ENCODE measurements around the gene BCAR3. TPM values are rescaled to one million over a fixed set of nuclear protein-coding genes. Genes with fewer than 3 reads are reported as not detected.
A peak's percentile ranks its signal among the peaks of the same experiment; 100 is the strongest.

The BCAR3 gene
- total RNA-seq, 5 donors from 2014 or later (not counting 1 experiment from before 2014, with no cell fraction given) = 0.63 to 2.5 (median 1.4) TPM

- H3K9me3 ChIP-seq = no peaks in the 10 kb centered on the region
- ChIA-PET POLR2A (interaction anchor here in 1 of 2 donors (0.6 kb wide), 1 partner anchor 988 kb away, joined by 3 read pairs; no protein-coding TSS in a partner anchor), CTCF (interaction anchor here (1.0 to 5.1 kb wide), 4 partner anchors 16 to 219 kb away, joined by 3 to 35 read pairs (median 20); no protein-coding TSS in a partner anchor)
- no peak overlapping the region for H3K27ac ChIP-seq (ENCODE audit: low read length)
- WGBS (ENCODE audit: insufficient coverage) = 83% methylated on average over 5 of the region's 5 CpGs
- Mint-ChIP-seq H3K4me1 (no peaks in the 10 kb centered on the region), H3K27me3 (no peaks in the 10 kb centered on the region), H3K36me3 (no peaks in the 10 kb centered on the region), H3K9me3 (no peaks in the 10 kb centered on the region), H3K27ac (no peak overlapping the region), H3K4me3 (no peak overlapping the region)
- no peak for DNase-seq
- no peaks in the 10 kb centered on the region for H3K4me1 ChIP-seq (ENCODE audit: control insufficient read depth in 1 of 2, extremely low read depth in 1 of 2, insufficient read depth in 2 of 2, low read length in 2 of 2)
- H3K27me3 ChIP-seq (replicated peaks in 1 of 2; ENCODE audit: control insufficient read depth in 2 of 2, extremely low read depth in 1 of 2, insufficient read depth in 2 of 2, low read length in 1 of 2) = no peaks in the 10 kb centered on the region
- H3K36me3 ChIP-seq (ENCODE audit: control insufficient read depth in 2 of 2, extremely low read depth in 1 of 2, insufficient read depth in 1 of 2, low read length in 1 of 2) = no peaks in the 10 kb centered on the region
- no peak for ATAC-seq (replicated peaks in 1 of 4)
- H3K4me3 ChIP-seq (ENCODE audit: control insufficient read depth in 1 of 2, extremely low read depth in 1 of 2, low read length in 1 of 2) = no peak overlapping the region
Measured at GRCh38 chr1:93631626-93632365, 49.8 kb downstream of the BCAR3 start.

- H3K27ac Mint-ChIP-seq = no peak overlapping the region
- Histone ChIP-seq H3K36me3 (ENCODE audit: control insufficient read depth in 2 of 2, extremely low read depth in 1 of 2, insufficient read depth in 1 of 2, low read length in 1 of 2) (no peaks in the 10 kb centered on the region), H3K4me3 (ENCODE audit: control insufficient read depth in 1 of 2, extremely low read depth in 1 of 2, low read length in 1 of 2) (no peak overlapping the region), H3K9me3 (no peaks in the 10 kb centered on the region), H3K27me3 (replicated peaks in 1 of 2; ENCODE audit: control insufficient read depth in 2 of 2, extremely low read depth in 1 of 2, insufficient read depth in 2 of 2, low read length in 1 of 2) (no peaks in the 10 kb centered on the region), H3K4me1 (ENCODE audit: control insufficient read depth in 1 of 2, extremely low read depth in 1 of 2, insufficient read depth in 2 of 2, low read length in 2 of 2) (no peaks in the 10 kb centered on the region), H3K27ac (ENCODE audit: low read length) (no peak overlapping the region)
- H3K27me3 Mint-ChIP-seq = no peaks in the 10 kb centered on the region
- no peak for ATAC-seq (replicated peaks in 1 of 4)
- ChIA-PET CTCF (interaction anchor here (0.5 to 5.1 kb wide), 27 partner anchors 8 to 811 kb away, joined by 3 to 87 read pairs (median 6); partner anchors contain the start of genes DNTTIP2 (in 1 of the 2) and GCLM (in 1 of the 2)), POLR2A (no interaction called here)
- H3K36me3 Mint-ChIP-seq = no peaks in the 10 kb centered on the region
- no CpG with 5 or more reads among the region's 3 CpGs for WGBS (ENCODE audit: insufficient coverage)
- no peak for DNase-seq
- no peaks in the 10 kb centered on the region for H3K4me1 Mint-ChIP-seq
- H3K9me3 Mint-ChIP-seq = no peaks in the 10 kb centered on the region
- H3K4me3 Mint-ChIP-seq = no peak overlapping the region
Measured at GRCh38 chr1:93630168-93630567, 51.5 kb downstream of the BCAR3 start.

DNA sequence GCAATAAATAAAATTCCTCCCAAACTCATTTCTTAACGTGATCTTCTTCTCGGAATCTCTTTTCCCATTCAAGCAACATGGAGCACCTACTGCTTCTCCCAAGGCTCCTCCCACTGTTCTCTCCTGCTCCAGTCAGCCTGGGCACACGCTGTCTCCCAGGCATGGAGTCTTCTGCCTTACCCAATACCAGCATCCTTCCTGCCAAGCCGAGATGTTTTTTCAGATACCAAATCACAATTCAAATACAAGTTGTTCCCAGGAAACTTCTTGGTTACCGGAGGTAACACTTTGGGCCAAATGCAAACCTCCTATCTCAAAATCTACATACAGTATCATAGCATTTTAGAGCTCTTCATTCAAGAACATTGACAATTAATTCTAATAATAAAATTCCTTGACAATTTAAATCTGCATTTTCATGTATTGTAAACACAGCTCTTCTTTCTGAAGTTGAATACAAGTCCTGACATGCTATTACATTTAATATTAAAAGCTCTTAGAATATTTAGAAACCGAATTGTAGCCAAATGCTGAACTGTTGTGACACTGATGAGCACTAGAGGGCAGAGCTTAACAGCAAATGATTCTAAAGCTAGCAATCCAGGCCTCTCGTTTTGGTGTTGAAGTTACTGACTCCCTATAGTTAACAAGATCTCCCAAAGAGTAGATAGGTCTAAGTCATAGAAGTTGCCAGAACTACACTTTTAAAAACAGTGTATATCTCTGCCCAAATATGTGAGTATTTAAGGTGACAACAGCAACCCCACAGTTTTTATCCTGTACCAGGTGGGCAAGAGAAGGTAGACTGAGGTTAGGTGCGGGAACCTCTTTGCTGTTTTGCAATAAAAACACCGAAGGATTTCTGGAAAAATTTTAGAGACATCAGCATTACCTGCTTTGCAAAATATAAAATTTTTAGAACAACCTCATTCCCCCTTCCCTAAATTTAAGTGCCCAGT is 52.3 kb downstream of the BCAR3 start:
- H3K4me3 ChIP-seq (ENCODE audit: control insufficient read depth in 1 of 2, extremely low read depth in 1 of 2, low read length in 1 of 2) = no peak overlapping the region
- ATAC-seq (replicated peaks in 1 of 4) (peak; percentile 68 to 79 (median 72)), DNase-seq (peak in 28 of 35 experiments; percentile 9 to 79 (median 32))
- CTCF ChIA-PET = interaction anchor here (0.5 to 5.1 kb wide), 52 partner anchors 8 to 1594 kb away, joined by 3 to 87 read pairs (median 4); partner anchors contain the start of genes DNTTIP2 (in 1 of the 2) and GCLM (in 1 of the 2)
- H3K9me3 ChIP-seq = no peaks in the 10 kb centered on the region
- Mint-ChIP-seq H3K36me3 (no peaks in the 10 kb centered on the region), H3K27ac (no peak overlapping the region), H3K4me1 (no peaks in the 10 kb centered on the region), H3K4me3 (no peak overlapping the region), H3K27me3 (no peaks in the 10 kb centered on the region), H3K9me3 (no peaks in the 10 kb centered on the region)
- WGBS (ENCODE audit: insufficient coverage) = 76% methylated on average over 5 of the region's 9 CpGs
- POLR2A ChIA-PET = no interaction called here
- H3K27ac ChIP-seq (ENCODE audit: low read length) = no peak overlapping the region
- no peaks in the 10 kb centered on the region for H3K36me3 ChIP-seq (ENCODE audit: control insufficient read depth in 2 of 2, extremely low read depth in 1 of 2, insufficient read depth in 1 of 2, low read length in 1 of 2)
- H3K4me1 ChIP-seq (ENCODE audit: control insufficient read depth in 1 of 2, extremely low read depth in 1 of 2, insufficient read depth in 2 of 2, low read length in 2 of 2) = no peaks in the 10 kb centered on the region
- H3K27me3 ChIP-seq (replicated peaks in 1 of 2; ENCODE audit: control insufficient read depth in 2 of 2, extremely low read depth in 1 of 2, insufficient read depth in 2 of 2, low read length in 1 of 2) = no peaks in the 10 kb centered on the region

GRCh38 chr1:93628681-93629080 is 53.0 kb downstream of the BCAR3 start:
- ATAC-seq (replicated peaks in 1 of 4) = no peak
- H3K27ac ChIP-seq (ENCODE audit: low read length) = no peak overlapping the region
- DNase-seq = no peak
- no peak overlapping the region for H3K4me3 ChIP-seq (ENCODE audit: control insufficient read depth in 1 of 2, extremely low read depth in 1 of 2, low read length in 1 of 2)
- Mint-ChIP-seq H3K27me3 (no peaks in the 10 kb centered on the region), H3K4me3 (no peak overlapping the region), H3K9me3 (no peaks in the 10 kb centered on the region), H3K36me3 (no peaks in the 10 kb centered on the region), H3K4me1 (no peaks in the 10 kb centered on the region), H3K27ac (no peak overlapping the region)
- no peaks in the 10 kb centered on the region for H3K27me3 ChIP-seq (replicated peaks in 1 of 2; ENCODE audit: control insufficient read depth in 2 of 2, extremely low read depth in 1 of 2, insufficient read depth in 2 of 2, low read length in 1 of 2)
- no peaks in the 10 kb centered on the region for H3K4me1 ChIP-seq (ENCODE audit: control insufficient read depth in 1 of 2, extremely low read depth in 1 of 2, insufficient read depth in 2 of 2, low read length in 2 of 2)
- no peaks in the 10 kb centered on the region for H3K36me3 ChIP-seq (ENCODE audit: control insufficient read depth in 2 of 2, extremely low read depth in 1 of 2, insufficient read depth in 1 of 2, low read length in 1 of 2)
- ChIA-PET POLR2A (no interaction called here), CTCF (interaction anchor here (0.5 to 5.1 kb wide), 34 partner anchors 9 to 1595 kb away, joined by 3 to 87 read pairs (median 6); partner anchors contain the start of genes DNTTIP2 (in 1 of the 2) and GCLM (in 1 of the 2))
- H3K9me3 ChIP-seq = no peaks in the 10 kb centered on the region
- 89% methylated on average over 1 of the region's 3 CpGs for WGBS (ENCODE audit: insufficient coverage)

- Mint-ChIP-seq H3K36me3 (no peaks in the 10 kb centered on the region), H3K27me3 (no peaks in the 10 kb centered on the region), H3K4me1 (no peaks in the 10 kb centered on the region), H3K27ac (no peak overlapping the region), H3K9me3 (no peaks in the 10 kb centered on the region), H3K4me3 (no peak overlapping the region)
- H3K36me3 ChIP-seq (ENCODE audit: control insufficient read depth in 2 of 2, extremely low read depth in 1 of 2, insufficient read depth in 1 of 2, low read length in 1 of 2) = no peaks in the 10 kb centered on the region
- ATAC-seq (replicated peaks in 1 of 4) (no peak), DNase-seq (no peak)
- CTCF ChIA-PET = interaction anchor here (0.6 to 1.2 kb wide), 3 partner anchors 170 to 321 kb away, joined by 3 to 4 read pairs (median 3); no protein-coding TSS in a partner anchor
- H3K4me3 ChIP-seq (ENCODE audit: control insufficient read depth in 1 of 2, extremely low read depth in 1 of 2, low read length in 1 of 2) = no peak overlapping the region
- 100% methylated on average over 2 of the region's 3 CpGs for WGBS (ENCODE audit: insufficient coverage)
- no peaks in the 10 kb centered on the region for H3K9me3 ChIP-seq
- no peak overlapping the region for H3K27ac ChIP-seq (ENCODE audit: low read length)
- H3K27me3 ChIP-seq (replicated peaks in 1 of 2; ENCODE audit: control insufficient read depth in 2 of 2, extremely low read depth in 1 of 2, insufficient read depth in 2 of 2, low read length in 1 of 2) = no peaks in the 10 kb centered on the region
- no peaks in the 10 kb centered on the region for H3K4me1 ChIP-seq (ENCODE audit: control insufficient read depth in 1 of 2, extremely low read depth in 1 of 2, insufficient read depth in 2 of 2, low read length in 2 of 2)
- POLR2A ChIA-PET = no interaction called here
Measured at GRCh38 chr1:93625582-93626327, 55.9 kb downstream of the BCAR3 start.

All from T-cell (primary cell).